Measurements from ENCODE around the gene RBBP8NL. TPM values are rescaled to one million over a fixed set of nuclear protein-coding genes. Genes with fewer than 3 reads are reported as not detected.

The RBBP8NL gene
- total RNA-seq, 1 experiment from 2014 or later, result 0.28 TPM

DNA sequence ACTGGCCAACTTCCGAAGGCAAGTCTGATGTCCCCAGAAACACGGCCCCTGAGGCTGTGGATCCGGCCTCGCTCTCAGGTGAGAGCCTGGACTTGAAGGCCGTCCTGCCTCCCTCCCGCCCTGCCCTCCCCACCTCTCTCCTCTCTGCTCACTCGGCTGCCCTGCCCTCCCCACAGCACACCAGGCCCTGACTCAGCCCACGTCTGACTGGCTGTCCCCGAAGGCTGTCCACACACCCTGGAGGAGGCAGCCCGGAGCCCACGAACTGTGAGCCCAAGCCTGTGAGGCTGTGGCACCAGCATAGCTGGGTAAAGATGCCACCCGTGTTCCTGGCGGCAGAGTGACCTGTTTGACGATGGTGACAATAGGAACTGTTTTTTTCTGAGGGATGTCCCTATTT is 32.1 kb upstream of the RBBP8NL start:
- Histone ChIP-seq H3K56ac (ENCODE audit: insufficient read length, low read depth, low read length) (no peak overlapping the region), H3K79me1 (ENCODE audit: insufficient read depth, low read depth, low read length, poor library complexity, severe bottlenecking) (no peaks in the 10 kb centered on the region), H3K4ac (ENCODE audit: low read depth, low read length) (no peak overlapping the region), H2BK20ac (ENCODE audit: low read depth, low read length, poor library complexity, severe bottlenecking) (no peak overlapping the region), H3K27me3 (ENCODE audit: insufficient read depth, low read length) (no peaks in the 10 kb centered on the region), H2BK15ac (ENCODE audit: low read depth, low read length) (no peak overlapping the region), H3K18ac (ENCODE audit: insufficient read length, low read depth, low read length) (no peak overlapping the region), H2BK12ac (ENCODE audit: insufficient read length, low read depth, low read length) (no peak overlapping the region), H4K91ac (ENCODE audit: insufficient read length, low read depth, low read length) (no peak overlapping the region), H3K79me2 (ENCODE audit: insufficient read depth, low read length) (no peaks in the 10 kb centered on the region), H4K20me1 (ENCODE audit: control insufficient read depth, insufficient read depth, insufficient read length) (no peaks in the 10 kb centered on the region), H3K14ac (ENCODE audit: insufficient read depth, low read length) (no peak overlapping the region), H2AFZ (ENCODE audit: low read length) (no peak overlapping the region), H3K27ac (ENCODE audit: insufficient read length, low read depth, low read length) (no peak overlapping the region), H2BK5ac (ENCODE audit: insufficient read length, low read length) (no peak overlapping the region), H2BK120ac (ENCODE audit: low read depth, low read length, poor library complexity, severe bottlenecking) (no peak overlapping the region), H4K8ac (replicated peaks; ENCODE audit: insufficient read length, low read depth, low read length) (no peak overlapping the region), H4K5ac (ENCODE audit: insufficient read length, low read depth, low read length) (no peak overlapping the region), H3K9me3 (ENCODE audit: control insufficient read depth, low read depth, low read length) (no peaks in the 10 kb centered on the region), H2AK5ac (ENCODE audit: insufficient read length, low read length) (no peak overlapping the region), H3K4me2 (ENCODE audit: insufficient read depth, insufficient read length, low read length) (no peak overlapping the region), H3K9ac (ENCODE audit: extremely low read depth, insufficient read length, low read length) (no peak overlapping the region), H3K4me1 (ENCODE audit: insufficient read depth, low read length) (no peaks in the 10 kb centered on the region), H3K23ac (ENCODE audit: insufficient read length, low read depth, low read length) (no peak overlapping the region), H3T11ph (ENCODE audit: low read length) (no peak overlapping the region), H3K23me2 (ENCODE audit: insufficient read length, low read depth, low read length, poor library complexity, severe bottlenecking) (no peaks in the 10 kb centered on the region)
- no peak overlapping the region for H3K27ac Mint-ChIP-seq
- H3K9me3 Mint-ChIP-seq, result no peaks in the 10 kb centered on the region
- H3K4me3 Mint-ChIP-seq, result no peak overlapping the region; a peak in 1 of 5 replicates
- DNase-seq, result no peak
- H3K36me3 Mint-ChIP-seq (ENCODE audit: insufficient read depth in 1 of 3, low read depth in 3 of 3), result no peaks in the 10 kb centered on the region
- peaks cover 3 to 18% of the 10 kb centered on the region in 2 experiments; a peak in 3 of 4 replicates for H3K4me1 Mint-ChIP-seq
- H3K27me3 Mint-ChIP-seq (ENCODE audit: low read depth), result peaks cover 4% of the 10 kb centered on the region
- TF ChIP-seq, protein P1, sequence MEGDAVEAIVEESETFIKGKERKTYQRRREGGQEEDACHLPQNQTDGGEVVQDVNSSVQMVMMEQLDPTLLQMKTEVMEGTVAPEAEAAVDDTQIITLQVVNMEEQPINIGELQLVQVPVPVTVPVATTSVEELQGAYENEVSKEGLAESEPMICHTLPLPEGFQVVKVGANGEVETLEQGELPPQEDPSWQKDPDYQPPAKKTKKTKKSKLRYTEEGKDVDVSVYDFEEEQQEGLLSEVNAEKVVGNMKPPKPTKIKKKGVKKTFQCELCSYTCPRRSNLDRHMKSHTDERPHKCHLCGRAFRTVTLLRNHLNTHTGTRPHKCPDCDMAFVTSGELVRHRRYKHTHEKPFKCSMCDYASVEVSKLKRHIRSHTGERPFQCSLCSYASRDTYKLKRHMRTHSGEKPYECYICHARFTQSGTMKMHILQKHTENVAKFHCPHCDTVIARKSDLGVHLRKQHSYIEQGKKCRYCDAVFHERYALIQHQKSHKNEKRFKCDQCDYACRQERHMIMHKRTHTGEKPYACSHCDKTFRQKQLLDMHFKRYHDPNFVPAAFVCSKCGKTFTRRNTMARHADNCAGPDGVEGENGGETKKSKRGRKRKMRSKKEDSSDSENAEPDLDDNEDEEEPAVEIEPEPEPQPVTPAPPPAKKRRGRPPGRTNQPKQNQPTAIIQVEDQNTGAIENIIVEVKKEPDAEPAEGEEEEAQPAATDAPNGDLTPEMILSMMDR (conservative IDR thresholded peaks at IDR 0.05), result no peak
- WGBS (ENCODE audit: extremely low coverage, insufficient read length, low lambda C conversion rate), result no CpG with 5 or more reads among the region's 14 CpGs

All from H9 (cell line).